K562 (cell line): ENCODE data around the gene HPCAL1. TPM values are rescaled to one million over a fixed set of nuclear protein-coding genes. Genes with fewer than 3 reads are reported as not detected.

Source experiments
- ATAC-seq: fragments of 200-7000 bp; cut with Tn5 transposase; 3 replicates; pipeline ENCODE4 v1.9.1; 2020; ENCODE audit warnings: moderate library complexity
- BruUV-seq: library from RNA; stranded (reverse); fragments of 400-500 nt; replicated peaks from 2 replicates; lab custom pipeline; 2021; lab: Mats Ljungman, UMichigan
- CTCF ChIA-PET: fragments of 300-600 bp; formaldehyde crosslinking; extraction: SDS; loops from one replicate; lab custom pipeline; 2021; ENCODE audit warnings: low intra/inter-chr PET ratio; lab: Yijun Ruan, JAX
- POLR2A ChIA-PET: fragments of 300-600, 350-650 bp; sonication (Branson Sonifier 250); formaldehyde crosslinking; extraction: SDS; loops from one replicate; lab custom pipeline; 2021; ENCODE audit warnings: antibody characterized with exemption, inconsistent platforms; lab: Yijun Ruan, JAX
- DNase-seq, 4 experiments: peaks; one replicate each; pipeline versions ENCODE4 v3.0.0 to v3.0.0-alpha.2; 2011 to 2018; ENCODE audit warnings: low spot score in 3 of 4, mixed read lengths in 3 of 4; ENCODE audit errors: extremely low read depth in 1 of 4
- FAIRE-seq: peaks from 2 replicates; lab custom pipeline; 2011; peaks lifted over from hg19 to GRCh38; lab: Jason Lieb, UNC
- H2AFZ ChIP-seq: 2 replicates; pipeline ENCODE4 v1.6.0; 2011; ENCODE audit warnings: low read depth, low read length, control low read depth, inconsistent platforms
- H3K27ac ChIP-seq: fragments of 200-600 bp; 3 replicates; pipeline ENCODE4 v1.8.0; 2011; ENCODE audit warnings: low read depth, mild to moderate bottlenecking, control low read depth, inconsistent platforms, low read length, moderate library complexity, mixed read lengths; ENCODE audit errors: extremely low read depth
- H3K27me3 ChIP-seq, 2 experiments: fragments of 300-600 bp in 1 of 2; 2 replicates in 1 of 2; 3 replicates in 1 of 2; pipeline versions ENCODE4 v1.6.0 to v1.8.0; 2011; ENCODE audit warnings: inconsistent platforms in 2 of 2, low read length in 2 of 2, mild to moderate bottlenecking in 1 of 2, mixed read lengths in 1 of 2, moderate library complexity in 1 of 2; ENCODE audit not compliant: control insufficient read depth in 2 of 2, insufficient read depth in 2 of 2
- H3K36me3 ChIP-seq: fragments of 300-600 bp; 3 replicates; pipeline ENCODE4 v1.8.0; 2011; ENCODE audit warnings: mild to moderate bottlenecking, low read length, inconsistent platforms; ENCODE audit not compliant: control insufficient read depth, insufficient read depth
- H3K4me1 ChIP-seq, 2 experiments: fragments of 200-600 bp in 1 of 2; replicated peaks in 1 of 2; 2 replicates in 1 of 2; 3 replicates in 1 of 2; pipeline versions ENCODE4 v1.5.1 to v1.8.0; 2011; ENCODE audit warnings: inconsistent platforms in 2 of 2, low read length in 2 of 2, mild to moderate bottlenecking in 1 of 2, mixed read lengths in 1 of 2, moderate library complexity in 1 of 2; ENCODE audit not compliant: control insufficient read depth in 2 of 2, insufficient read depth in 2 of 2
- H3K4me2 ChIP-seq: 2 replicates; pipeline ENCODE4 v1.6.1; 2011; ENCODE audit warnings: low read length, control low read depth, inconsistent platforms, mixed read lengths; ENCODE audit not compliant: insufficient read depth
- H3K4me3 ChIP-seq: fragments of 200-600 bp; sonication (generic), shearing (Covaris generic); 2 replicates; pipeline ENCODE4 v1.5.1; 2016; ENCODE audit warnings: control low read depth, inconsistent platforms
- H3K79me2 ChIP-seq: fragments of 200-600 bp; 3 replicates; pipeline ENCODE4 v1.8.0; 2011; ENCODE audit warnings: low read length, inconsistent platforms; ENCODE audit not compliant: control insufficient read depth, insufficient read depth
- H3K9ac ChIP-seq, 2 experiments: 2 replicates each; pipeline versions ENCODE4 v1.6.0 to v1.6.1; 2011; ENCODE audit warnings: low read depth in 2 of 2, low read length in 2 of 2, control low read depth in 1 of 2, inconsistent platforms in 1 of 2, mild to moderate bottlenecking in 1 of 2, mixed read lengths in 1 of 2; ENCODE audit not compliant: insufficient read depth in 1 of 2
- H3K9me1 ChIP-seq: one replicate; pipeline ENCODE4 v1.6.0; 2011; ENCODE audit warnings: inconsistent platforms, mild to moderate bottlenecking, low read length, moderate library complexity; ENCODE audit not compliant: control insufficient read depth, insufficient read depth
- H3K9me3 ChIP-seq: replicated peaks from 2 replicates; pipeline ENCODE4 v1.5.1; 2011; ENCODE audit warnings: low read depth, low read length, inconsistent platforms; ENCODE audit not compliant: control insufficient read depth, insufficient read depth
- H4K20me1 ChIP-seq: replicated peaks from 2 replicates; pipeline ENCODE4 v1.6.1; 2011; ENCODE audit warnings: low read length, inconsistent platforms, mixed read lengths; ENCODE audit not compliant: control insufficient read depth, insufficient read depth
- C11orf30 ChIP-seq: fragments of 450-650 bp; IDR thresholded peaks from 2 replicates; pipeline ENCODE4 v1.6.1; 2016; ENCODE audit warnings: low read depth, mild to moderate bottlenecking
- FOSL1 ChIP-seq: fragments of 200-800 bp; sonication (Bioruptor generic); conservative IDR thresholded peaks from 2 replicates; pipeline ENCODE4 v1.6.1; 2016; ENCODE audit warnings: missing genetic modification characterization, missing compliant biosample characterization
- MEF2A ChIP-seq: IDR thresholded peaks from 2 replicates; pipeline ENCODE4 v1.6.1; 2011; ENCODE audit warnings: low read depth, mild to moderate bottlenecking, low read length, moderate library complexity; ENCODE audit not compliant: control insufficient read depth
- POLR3G ChIP-seq: IDR thresholded peaks from 2 replicates; pipeline ENCODE4 v1.6.1; 2011; ENCODE audit not compliant: insufficient read length, insufficient replicate concordance; ENCODE audit errors: extremely low read depth
- PTTG1 ChIP-seq: fragments of 450-650 bp; IDR thresholded peaks from 2 replicates; pipeline ENCODE4 v1.6.1; 2016; ENCODE audit warnings: low read depth, mild to moderate bottlenecking, missing genetic modification characterization, missing compliant biosample characterization
- RBM25 ChIP-seq: fragments of 200-400 bp; formaldehyde crosslinking; IDR thresholded peaks from 2 replicates; pipeline ENCODE4 v1.6.1; 2018; ENCODE audit warnings: low read length, low read depth, moderate library complexity; ENCODE audit not compliant: severe bottlenecking
- TAF15 ChIP-seq: fragments of 200-400 bp; formaldehyde crosslinking; IDR thresholded peaks from 2 replicates; pipeline ENCODE4 v1.6.1; 2017; ENCODE audit warnings: mild to moderate bottlenecking, low read depth, low read length, moderate library complexity
- TEAD1 ChIP-seq, 2 experiments: fragments of 450-650 bp in 1 of 2; sonication (generic) in 1 of 2; formaldehyde crosslinking; IDR thresholded peaks; 2 replicates each; pipeline versions ENCODE4 v1.4.0 to v1.8.0; 2020 to 2022; ENCODE audit warnings: mild to moderate bottlenecking in 2 of 2, missing genetic modification reagents in 1 of 2
- ZBTB17 ChIP-seq: fragments of 450-650 bp; formaldehyde crosslinking; IDR thresholded peaks from 2 replicates; pipeline ENCODE4 v1.4.0; 2020; ENCODE audit warnings: mild to moderate bottlenecking
- ZNF311 ChIP-seq: fragments of 250-450 bp; sonication (Bioruptor Pico); IDR thresholded peaks from 2 replicates; pipeline ENCODE4 v1.4.0; 2020; ENCODE audit warnings: mild to moderate bottlenecking, moderate library complexity
- WGBS: fragments of 100-300 bp; shearing (Covaris generic); methylation state at CpG from one replicate; pipeline ENCODE4 v1.1.6; 2016; ENCODE audit warnings: low coverage, mixed read lengths; ENCODE audit not compliant: insufficient coverage; ENCODE audit errors: missing lambda C conversion rate; 5-methylcytosine and 5-hydroxymethylcytosine counted together
- in situ Hi-C: fragments of 300-500 bp; cut with MboI; formaldehyde crosslinking; loops from 4 replicates; pipeline ENCODE4 v1.15.0; 2018; ENCODE audit warnings: inconsistent platforms, mixed read lengths
- intact Hi-C: fragments of 100-400 bp; cut with micrococcal nuclease; formaldehyde crosslinking; loops from 2 replicates; pipeline ENCODE4 v1.14.2; 2022
- polyA plus RNA-seq, 8 experiments: library from polyadenylated mRNA; depleted of rRNA in 4 of 8; stranded (reverse) in 5 of 8; unstranded in 3 of 8; fragments of >200 nt; fragmentation: Nextera tagmentation in 2 of 8; fragmentation: Illumina TruSeq in 1 of 8; extraction: Ambion mirVana in 2 of 8; extraction: Trizol in 1 of 8; gene quantifications; 2 replicates each; pipeline versions ENCODE4 v1.2.1 to v1.2.3, GENCODE V29; 2011 to 2014; ENCODE audit warnings: inconsistent platforms in 1 of 8, missing spikeins in 1 of 8
- total RNA-seq, 7 experiments: library from RNA; depleted of rRNA in 6 of 7; stranded (reverse); fragments of >200 nt in 6 of 7; fragmentation: Illumina TruSeq in 2 of 7; extraction: Trizol in 2 of 7; gene quantifications; 2 replicates each; pipeline versions ENCODE4 v1.2.1 to v1.2.3, GENCODE V29; 2011 to 2021; ENCODE audit warnings: low replicate concordance in 1 of 7
- TF ChIP-seq, protein P1 (sequence below): fragments of 250-450 bp; sonication (Bioruptor Pico); IDR thresholded peaks from 2 replicates; pipeline ENCODE4 v1.5.0; 2022; ENCODE audit warnings: mild to moderate bottlenecking

HPCAL1 gene
- total and polyA plus RNA-seq, 9 of the 15 experiments (the other 6 are each of a cell fraction or from before 2014, with no cell fraction given), result 2.7 to 65.5 (median 23.9) TPM

DNA sequence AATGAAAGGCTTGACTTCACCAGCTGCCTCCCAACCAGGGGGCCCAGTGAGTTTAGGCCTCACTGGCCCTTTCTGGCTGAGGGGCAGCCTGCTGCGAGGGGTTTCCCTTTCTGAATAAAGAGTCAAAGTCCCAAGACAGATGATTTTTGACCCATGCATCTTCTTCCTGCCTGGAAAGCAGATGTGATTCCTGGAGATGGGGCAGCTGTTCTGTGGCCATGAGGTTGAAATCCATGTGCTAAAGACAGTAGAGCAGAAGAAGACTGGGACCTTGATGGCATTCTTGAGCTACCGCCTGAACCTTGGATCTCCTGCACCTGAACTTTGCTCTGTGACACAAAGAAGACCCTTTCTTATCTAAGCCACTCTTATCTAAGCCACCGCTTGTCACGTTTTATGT lies 19.8 kb downstream of the HPCAL1 start:
- no peak overlapping the region for H3K4me2 ChIP-seq
- H3K9ac ChIP-seq, result no peak overlapping the region
- WGBS, result 50% methylated on average over 4 of the region's 4 CpGs
- no peak for DNase-seq
- H3K9me3 ChIP-seq, result no peaks in the 10 kb centered on the region
- H3K27me3 ChIP-seq, result no peaks in the 10 kb centered on the region
- ChIA-PET POLR2A (interaction anchor here (0.6 to 1.0 kb wide), 2 partner anchors 8 to 19 kb away, joined by 3 read pairs; no protein-coding TSS in a partner anchor), CTCF (no interaction called here)
- H3K36me3 ChIP-seq, result peaks cover 3% of the 10 kb centered on the region; the same call in 1 of the 3 replicates
- peaks cover 71% of the 10 kb centered on the region for H3K79me2 ChIP-seq
- H4K20me1 ChIP-seq, result peaks cover 12% of the 10 kb centered on the region; the same call in 1 of the 2 replicates
- no TSS peak for BruUV-seq
- TF ChIP-seq RBM25 (peak; percentile 85), POLR3G (no peak)
- no peak overlapping the region for H3K27ac ChIP-seq
- in situ Hi-C loops, result no loop called here
- no peak overlapping the region for H2AFZ ChIP-seq
- FAIRE-seq, result no peak
- H3K9me1 ChIP-seq, result no peaks in the 10 kb centered on the region
- peaks cover 26 to 37% of the 10 kb centered on the region in 2 experiments; a peak in 4 of 5 replicates for H3K4me1 ChIP-seq
- no peak overlapping the region for H3K4me3 ChIP-seq
- intact Hi-C loops, result no loop called here
- no peak for ATAC-seq

DNA sequence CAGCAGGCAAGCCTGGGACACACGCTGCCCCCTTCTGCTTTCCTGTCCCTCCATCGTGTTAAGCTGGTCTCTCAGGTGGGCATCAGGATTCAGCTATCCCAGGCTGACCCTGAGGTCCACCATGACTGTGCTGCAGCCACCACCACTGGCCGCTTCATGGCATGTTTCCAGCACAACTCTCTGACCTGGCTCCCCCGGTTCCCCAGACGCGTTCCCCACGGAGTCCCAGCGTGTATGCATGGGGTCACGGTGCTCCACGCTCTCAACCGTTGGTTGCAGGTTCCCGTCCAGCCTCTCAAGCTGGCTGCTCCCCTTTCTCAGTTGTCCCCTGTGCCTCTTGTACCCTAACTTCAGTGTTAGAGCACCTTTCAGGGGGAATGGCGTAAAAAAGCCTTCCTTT lies 20.3 kb downstream of the HPCAL1 start:
- Histone ChIP-seq H3K4me1 (peaks cover 26 to 37% of the 10 kb centered on the region in 2 experiments; a peak in 4 of 5 replicates), H3K4me3 (no peak overlapping the region), H2AFZ (no peak overlapping the region), H3K36me3 (peaks cover 3% of the 10 kb centered on the region; the same call in 1 of the 3 replicates), H3K27me3 (no peaks in the 10 kb centered on the region), H4K20me1 (peaks cover 13% of the 10 kb centered on the region; the same call in 1 of the 2 replicates), H3K9me1 (no peaks in the 10 kb centered on the region), H3K9me3 (no peaks in the 10 kb centered on the region), H3K4me2 (no peak overlapping the region), H3K9ac (0 out of 4 replicates have a peak overlapping the region, but pooled peaks of 1 of the 2 experiments have one; percentile 68), H3K79me2 (peaks cover 71% of the 10 kb centered on the region), H3K27ac (no peak overlapping the region)
- CTCF ChIA-PET, result no interaction called here
- WGBS, result 81% methylated on average over 13 of the region's 13 CpGs
- in situ Hi-C loops (no loop called here), intact Hi-C loops (no loop called here)
- ATAC-seq (no peak), DNase-seq (no peak), FAIRE-seq (no peak)
- BruUV-seq, result no TSS peak
- POLR2A ChIA-PET, result interaction anchor here (0.5 to 1.4 kb wide), 4 partner anchors 9 to 1765 kb away, joined by 3 to 5 read pairs (median 3); no protein-coding TSS in a partner anchor
- TF ChIP-seq ZBTB17 (CRISPR knock-in tag), result no peak
- TF ChIP-seq ZNF311 (CRISPR knock-in tag), result no peak
- no peak for TF ChIP-seq C11orf30
- TF ChIP-seq TAF15, result no peak
- TF ChIP-seq TEAD1 (CRISPR knock-in tag; IDR thresholded peaks at IDR 0.05), result no peak
- TF ChIP-seq, protein P1, sequence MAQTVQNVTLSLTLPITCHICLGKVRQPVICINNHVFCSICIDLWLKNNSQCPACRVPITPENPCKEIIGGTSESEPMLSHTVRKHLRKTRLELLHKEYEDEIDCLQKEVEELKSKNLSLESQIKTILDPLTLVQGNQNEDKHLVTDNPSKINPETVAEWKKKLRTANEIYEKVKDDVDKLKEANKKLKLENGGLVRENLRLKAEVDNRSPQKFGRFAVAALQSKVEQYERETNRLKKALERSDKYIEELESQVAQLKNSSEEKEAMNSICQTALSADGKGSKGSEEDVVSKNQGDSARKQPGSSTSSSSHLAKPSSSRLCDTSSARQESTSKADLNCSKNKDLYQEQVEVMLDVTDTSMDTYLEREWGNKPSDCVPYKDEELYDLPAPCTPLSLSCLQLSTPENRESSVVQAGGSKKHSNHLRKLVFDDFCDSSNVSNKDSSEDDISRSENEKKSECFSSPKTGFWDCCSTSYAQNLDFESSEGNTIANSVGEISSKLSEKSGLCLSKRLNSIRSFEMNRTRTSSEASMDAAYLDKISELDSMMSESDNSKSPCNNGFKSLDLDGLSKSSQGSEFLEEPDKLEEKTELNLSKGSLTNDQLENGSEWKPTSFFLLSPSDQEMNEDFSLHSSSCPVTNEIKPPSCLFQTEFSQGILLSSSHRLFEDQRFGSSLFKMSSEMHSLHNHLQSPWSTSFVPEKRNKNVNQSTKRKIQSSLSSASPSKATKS, result no peak
- no peak for TF ChIP-seq PTTG1 (tag)
- no peak for TF ChIP-seq MEF2A
- no peak for TF ChIP-seq FOSL1 (tag)
